Measurements from ENCODE around the gene CWH43. TPM values are rescaled to one million over a fixed set of nuclear protein-coding genes. Genes with fewer than 3 reads are reported as not detected.

The CWH43 gene
- total and polyA plus RNA-seq, 2 donors (not counting 1 experiment from before 2014, with no cell fraction given), result not detected

GRCh38 chr4:48938831-48939230 lies 47.2 kb upstream of the CWH43 start:
- Mint-ChIP-seq H3K27ac (no peak overlapping the region), H3K27me3 (peaks cover 17% of the 10 kb centered on the region), H3K9me3 (ENCODE audit: insufficient read depth) (peaks cover 4% of the 10 kb centered on the region), H3K4me1 (no peaks in the 10 kb centered on the region), H3K4me3 (no peak overlapping the region)
- peaks cover 0 to 7% (median 0%) of the 10 kb centered on the region in 4 experiments for H3K27me3 ChIP-seq (replicated peaks in 1 of 4; ENCODE audit: control extremely low read depth in 1 of 4, control insufficient read depth in 3 of 4, insufficient read depth in 4 of 4, low read length in 3 of 4)
- POLR2A ChIA-PET, result no interaction called here
- no peaks in the 10 kb centered on the region for H3K4me1 ChIP-seq (ENCODE audit: control insufficient read depth in 2 of 2, insufficient read depth in 2 of 2, low read length in 2 of 2)
- no peak for ATAC-seq (ENCODE audit: low read depth)
- no peak overlapping the region for H3K9ac ChIP-seq (ENCODE audit: low read length)
- H3K4me2 ChIP-seq (replicated peaks; ENCODE audit: low read depth, low read length, poor library complexity, severe bottlenecking), result no peak overlapping the region
- H3K36me3 ChIP-seq (replicated peaks in 1 of 2; ENCODE audit: control extremely low read depth in 1 of 2, control insufficient read depth in 1 of 2, extremely low read depth in 1 of 2, insufficient read depth in 2 of 2, low read length in 1 of 2), result no peaks in the 10 kb centered on the region
- intact Hi-C loops (cut with micrococcal nuclease), result no loop called here
- CTCF ChIA-PET, result no interaction called here
- H2AFZ ChIP-seq (ENCODE audit: insufficient read depth, low read depth, low read length, poor library complexity, severe bottlenecking), result no peak overlapping the region
- peaks cover 0 to 6% (median 5%) of the 10 kb centered on the region in 3 donors for H3K9me3 ChIP-seq (ENCODE audit: control extremely low read depth in 1 of 3, control insufficient read depth in 2 of 3, insufficient read depth in 1 of 3, low read length in 2 of 3)
- no peak overlapping the region for H3K4me3 ChIP-seq (ENCODE audit: control extremely low read depth in 1 of 5, extremely low read depth in 1 of 5, insufficient read depth in 1 of 5, low read depth in 2 of 5, low read length in 4 of 5)
- no CpG with 5 or more reads among the region's 3 CpGs for WGBS (ENCODE audit: insufficient coverage)
- H3K27ac ChIP-seq (ENCODE audit: low read length in 2 of 2), result no peak overlapping the region
- no peak for DNase-seq
- H4K20me1 ChIP-seq (ENCODE audit: control insufficient read depth, insufficient read depth, low read length, poor library complexity, severe bottlenecking), result no peaks in the 10 kb centered on the region
- no peaks in the 10 kb centered on the region for H3K79me2 ChIP-seq (ENCODE audit: control insufficient read depth, insufficient read depth, low read length)
- TF ChIP-seq EZH2 (IDR thresholded peaks at IDR 0.05; ENCODE audit: borderline replicate concordance, insufficient read depth, low read depth, low read length, poor library complexity, severe bottlenecking), result no peak
- TF ChIP-seq CTCF (IDR thresholded peaks at IDR 0.05), result no peak

- H3K9me3 Mint-ChIP-seq (ENCODE audit: insufficient read depth), result peaks cover 4% of the 10 kb centered on the region
- no peaks in the 10 kb centered on the region for H4K20me1 ChIP-seq (ENCODE audit: control insufficient read depth, insufficient read depth, low read length, poor library complexity, severe bottlenecking)
- peaks cover 0 to 13% (median 1%) of the 10 kb centered on the region in 4 experiments for H3K27me3 ChIP-seq (replicated peaks in 1 of 4; ENCODE audit: control extremely low read depth in 1 of 4, control insufficient read depth in 3 of 4, insufficient read depth in 4 of 4, low read length in 3 of 4)
- CTCF ChIA-PET, result no interaction called here
- POLR2A ChIA-PET, result no interaction called here
- no peak overlapping the region for H2AFZ ChIP-seq (ENCODE audit: insufficient read depth, low read depth, low read length, poor library complexity, severe bottlenecking)
- H3K27ac Mint-ChIP-seq, result no peak overlapping the region
- H3K79me2 ChIP-seq (ENCODE audit: control insufficient read depth, insufficient read depth, low read length), result no peaks in the 10 kb centered on the region
- no peak overlapping the region for H3K4me3 ChIP-seq (ENCODE audit: control extremely low read depth in 1 of 5, extremely low read depth in 1 of 5, insufficient read depth in 1 of 5, low read depth in 2 of 5, low read length in 4 of 5)
- H3K4me1 Mint-ChIP-seq, result no peaks in the 10 kb centered on the region
- H3K9me3 ChIP-seq (ENCODE audit: control extremely low read depth in 1 of 3, control insufficient read depth in 2 of 3, insufficient read depth in 1 of 3, low read length in 2 of 3), result peaks cover 0 to 6% (median 5%) of the 10 kb centered on the region in 3 donors
- no peaks in the 10 kb centered on the region for H3K36me3 ChIP-seq (replicated peaks in 1 of 2; ENCODE audit: control extremely low read depth in 1 of 2, control insufficient read depth in 1 of 2, extremely low read depth in 1 of 2, insufficient read depth in 2 of 2, low read length in 1 of 2)
- H3K27ac ChIP-seq (ENCODE audit: low read length in 2 of 2), result no peak overlapping the region
- no peak overlapping the region for H3K4me3 Mint-ChIP-seq
- H3K9ac ChIP-seq (ENCODE audit: low read length), result no peak overlapping the region
- ATAC-seq (ENCODE audit: low read depth) (no peak), DNase-seq (no peak)
- intact Hi-C loops (cut with micrococcal nuclease), result no loop called here
- peaks cover 23% of the 10 kb centered on the region for H3K27me3 Mint-ChIP-seq
- TF ChIP-seq EZH2 (IDR thresholded peaks at IDR 0.05; ENCODE audit: borderline replicate concordance, insufficient read depth, low read depth, low read length, poor library complexity, severe bottlenecking) (no peak), CTCF (IDR thresholded peaks at IDR 0.05) (no peak)
- no peaks in the 10 kb centered on the region for H3K4me1 ChIP-seq (ENCODE audit: control insufficient read depth in 2 of 2, insufficient read depth in 2 of 2, low read length in 2 of 2)
- no peak overlapping the region for H3K4me2 ChIP-seq (replicated peaks; ENCODE audit: low read depth, low read length, poor library complexity, severe bottlenecking)
These were observed 46.3 kb upstream of the CWH43 start for GRCh38 chr4:48939785-48940184.
